ENCODE measurements around the gene FGD1. TPM values are rescaled to one million over a fixed set of nuclear protein-coding genes. Genes with fewer than 3 reads are reported as not detected.
"Not testable (repeated sequence)": the region's sequence is repeated elsewhere in the genome, so short reads cannot be mapped to it uniquely, and the experiment has no call there.

The FGD1 gene
- total RNA-seq, 4 donors from 2014 or later = 1.1 to 3.0 (median 2.5) TPM

GRCh38 chrX:54492340-54492739 lies 3.7 kb downstream of the FGD1 start:
- Histone ChIP-seq H3K27ac (no peak overlapping the region), H3K4me3 (no peak overlapping the region), H3K36me3 (no peaks in the 10 kb centered on the region), H3K27me3 (no peaks in the 10 kb centered on the region), H3K4me1 (peaks cover 0 to 7% (median 0%) of the 10 kb centered on the region in 4 donors), H3K9me3 (no peaks in the 10 kb centered on the region)
- intact Hi-C loops (cut with DNase I; ENCODE audit: low total_unique reads) = no loop called here
- WGBS, 2 donors (ENCODE audit: low coverage in 1 of 2) = 59% methylated on average over 6 of the region's 6 CpGs; no CpG with 5 or more reads in 1 of the 2 donors
- no peak for DNase-seq
- TF ChIP-seq POLR2A (IDR thresholded peaks at IDR 0.05) (no peak), CTCF (IDR thresholded peaks at IDR 0.05) (no peak), POLR2AphosphoS5 (IDR thresholded peaks at IDR 0.05) (no peak), EP300 (IDR thresholded peaks at IDR 0.05; ENCODE audit: low read depth) (no peak)
- in situ Hi-C loops (cut with MboI; ENCODE audit: low pct_ligation_motif_present in 1 of 4, low pct_unique_long_range_greater_than_20kb in 1 of 4, low sequenced_read_pairs in 3 of 4) = no loop called here

DNA sequence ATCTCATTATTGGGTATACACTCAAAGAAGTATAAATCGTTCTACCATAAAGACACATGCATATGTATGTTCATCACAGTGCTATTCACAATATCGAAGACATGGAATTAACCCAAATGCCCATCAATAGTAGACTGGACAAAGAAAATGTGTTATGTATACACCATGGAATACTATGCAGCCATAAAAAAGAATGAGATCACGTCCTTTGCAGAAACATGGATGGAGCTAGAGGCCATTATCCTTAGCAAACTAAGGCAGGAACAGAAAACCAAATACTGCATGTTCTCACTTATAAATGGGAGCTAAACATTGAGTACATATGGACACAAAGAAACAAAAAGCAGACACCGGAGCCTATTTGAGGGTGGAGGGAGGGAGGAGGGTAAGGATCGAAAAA lies 6.2 kb downstream of the FGD1 start:
- in situ Hi-C loops (cut with MboI; ENCODE audit: low pct_ligation_motif_present in 1 of 4, low pct_unique_long_range_greater_than_20kb in 1 of 4, low sequenced_read_pairs in 3 of 4); H3K4me1 ChIP-seq; H3K27me3 ChIP-seq; H3K4me3 ChIP-seq; H3K27ac ChIP-seq; intact Hi-C loops (cut with DNase I; ENCODE audit: low total_unique reads); H3K9me3 ChIP-seq; H3K36me3 ChIP-seq; DNase-seq: not testable (repeated sequence)
- WGBS, 2 donors (ENCODE audit: low coverage in 1 of 2) = 85 to 88% methylated on average over 1 to 5 of the region's 5 CpGs

DNA sequence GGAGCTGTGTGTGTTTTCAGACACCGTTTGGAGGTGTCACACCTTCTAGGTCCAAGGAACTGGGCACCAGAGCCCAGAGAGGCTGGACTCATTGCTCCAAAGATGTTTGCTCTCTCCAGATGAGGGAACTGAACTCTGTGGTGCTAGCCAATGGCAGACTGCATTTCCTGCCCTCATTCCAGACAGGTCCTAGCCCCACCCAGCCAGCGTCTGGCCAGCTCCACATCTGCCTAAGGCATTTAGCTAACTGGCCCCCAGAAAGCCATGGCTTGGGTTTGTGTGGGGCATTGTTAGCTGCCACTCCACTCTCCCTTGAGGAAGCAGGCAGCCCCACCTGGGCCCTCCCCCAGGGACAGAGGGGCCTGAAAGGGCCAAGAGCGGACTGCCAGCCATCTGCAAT lies 11.4 kb downstream of the FGD1 start:
- TF ChIP-seq POLR2AphosphoS5 (IDR thresholded peaks at IDR 0.05) (no peak), POLR2A (IDR thresholded peaks at IDR 0.05) (no peak), CTCF (IDR thresholded peaks at IDR 0.05) (no peak), EP300 (IDR thresholded peaks at IDR 0.05; ENCODE audit: low read depth) (no peak)
- no peak for DNase-seq
- in situ Hi-C loops (cut with MboI; ENCODE audit: low pct_ligation_motif_present in 1 of 4, low pct_unique_long_range_greater_than_20kb in 1 of 4, low sequenced_read_pairs in 3 of 4) = no loop called here
- Histone ChIP-seq H3K4me3 (no peak overlapping the region), H3K9me3 (no peaks in the 10 kb centered on the region), H3K27ac (peak overlapping the region in 2 of 4 donors; percentile 74 to 75), H3K36me3 (no peaks in the 10 kb centered on the region), H3K4me1 (peaks cover 8 to 26% (median 16%) of the 10 kb centered on the region in 4 donors), H3K27me3 (no peaks in the 10 kb centered on the region)
- WGBS, 2 donors (ENCODE audit: low coverage in 1 of 2) = 47% methylated on average over 3 of the region's 3 CpGs; no CpG with 5 or more reads in 1 of the 2 donors
- intact Hi-C loops (cut with DNase I; ENCODE audit: low total_unique reads) = no loop called here

GRCh38 chrX:54483946-54484345 lies 12.1 kb downstream of the FGD1 start:
- Histone ChIP-seq H3K27ac (peak overlapping the region; percentile 63 to 75 (median 70)), H3K9me3 (no peaks in the 10 kb centered on the region), H3K4me1 (peaks cover 8 to 29% (median 16%) of the 10 kb centered on the region in 4 donors), H3K27me3 (no peaks in the 10 kb centered on the region), H3K36me3 (no peaks in the 10 kb centered on the region), H3K4me3 (no peak overlapping the region)
- WGBS, 2 donors (ENCODE audit: low coverage in 1 of 2) = 68 to 100% methylated on average over 1 to 9 of the region's 9 CpGs
- no peak for DNase-seq
- TF ChIP-seq POLR2AphosphoS5 (IDR thresholded peaks at IDR 0.05) (no peak), CTCF (IDR thresholded peaks at IDR 0.05) (no peak), POLR2A (IDR thresholded peaks at IDR 0.05) (no peak), EP300 (IDR thresholded peaks at IDR 0.05; ENCODE audit: low read depth) (no peak)
- intact Hi-C loops (cut with DNase I; ENCODE audit: low total_unique reads) = no loop called here
- in situ Hi-C loops (cut with MboI; ENCODE audit: low pct_ligation_motif_present in 1 of 4, low pct_unique_long_range_greater_than_20kb in 1 of 4, low sequenced_read_pairs in 3 of 4) = no loop called here

Data from transverse colon (tissue), 4 donors.